Urothelium cell line (cell line): ENCODE measurements around the gene SMAD5.
A peak's percentile ranks its signal among the peaks of the same experiment; 100 is the strongest.

Experiments used
- DNase-seq: peaks from one replicate; pipeline ENCODE4 v3.0.0; 2011; ENCODE audit warnings: low spot score, mixed read lengths
- FAIRE-seq: peaks from 2 replicates; lab custom pipeline; 2011; peaks lifted over from hg19 to GRCh38; lab: Jason Lieb, UNC

The SMAD5 gene

GRCh38 chr5:136132557-136133221, at the start of gene SMAD5:
Gene SMAD5, plus strand, starts transcription at chr5:136132845. Its CDS starts 20,916 bp downstream, at chr5:136153761.
- DNase-seq = peak; percentile 97
- FAIRE-seq = peak; percentile 27

- FAIRE-seq (no peak), DNase-seq (no peak)
Measured at GRCh38 chr5:136084698-136085097, 47.9 kb upstream of the SMAD5 start.

GRCh38 chr5:136086783-136087566, 45.7 kb upstream of the SMAD5 start:
- DNase-seq (no peak), FAIRE-seq (no peak)

- FAIRE-seq = no peak
- DNase-seq = peak; percentile 25
Measured at GRCh38 chr5:136087961-136088871, 44.4 kb upstream of the SMAD5 start.

GRCh38 chr5:136089791-136090190, 42.9 kb upstream of the SMAD5 start:
- FAIRE-seq (no peak), DNase-seq (no peak)

GRCh38 chr5:136090319-136090718, 42.3 kb upstream of the SMAD5 start:
- DNase-seq = no peak
- FAIRE-seq = no peak

- DNase-seq (no peak), FAIRE-seq (no peak)
Measured at GRCh38 chr5:136094189-136094912, 38.3 kb upstream of the SMAD5 start.

- FAIRE-seq (no peak), DNase-seq (no peak)
Measured at GRCh38 chr5:136094913-136095641, 37.6 kb upstream of the SMAD5 start.

- FAIRE-seq = no peak
- DNase-seq = no peak
Measured at GRCh38 chr5:136098176-136098575, 34.5 kb upstream of the SMAD5 start.

- no peak for FAIRE-seq
- no peak for DNase-seq
Measured at GRCh38 chr5:136099870-136100269, 32.8 kb upstream of the SMAD5 start.

- FAIRE-seq (no peak), DNase-seq (no peak)
Measured at GRCh38 chr5:136101884-136102283, 30.8 kb upstream of the SMAD5 start.

GRCh38 chr5:136103118-136103517, 29.5 kb upstream of the SMAD5 start:
- DNase-seq (no peak), FAIRE-seq (no peak)

GRCh38 chr5:136104306-136104965, 28.2 kb upstream of the SMAD5 start:
- no peak for FAIRE-seq
- DNase-seq = no peak

- DNase-seq (no peak), FAIRE-seq (no peak)
Measured at GRCh38 chr5:136106351-136107031, 26.2 kb upstream of the SMAD5 start.

- DNase-seq (no peak), FAIRE-seq (no peak)
Measured at GRCh38 chr5:136108180-136108611, 24.4 kb upstream of the SMAD5 start.

GRCh38 chr5:136108766-136109165, 23.9 kb upstream of the SMAD5 start:
- no peak for FAIRE-seq
- DNase-seq = no peak

- no peak for DNase-seq
- no peak for FAIRE-seq
Measured at GRCh38 chr5:136109453-136110135, 23.1 kb upstream of the SMAD5 start.

GRCh38 chr5:136113606-136114005, 19.0 kb upstream of the SMAD5 start:
- no peak for DNase-seq
- no peak for FAIRE-seq
